CD4-positive, alpha-beta T cell (primary cell): ENCODE measurements around the gene UBXN2A. TPM values are rescaled to one million over a fixed set of nuclear protein-coding genes. Genes with fewer than 3 reads are reported as not detected.
A peak's percentile ranks its signal among the peaks of the same experiment; 100 is the strongest.

ENCODE experiments used
- ATAC-seq: fragments of 200-7000 bp; cut with Tn5 transposase; one replicate; pipeline ENCODE4 v1.10.0; 2022; ENCODE audit warnings: mild to moderate bottlenecking; ENCODE audit not compliant: poor library complexity
- CTCF ChIA-PET: fragments of 350-600 bp; sonication (Branson Sonifier 250); formaldehyde crosslinking; loops from one replicate; lab custom pipeline; 2021; ENCODE audit warnings: antibody characterized with exemption, inconsistent platforms; lab: Charles Lee
- POLR2A ChIA-PET: fragments of 350-600 bp; sonication (Branson Sonifier 250); formaldehyde crosslinking; loops from one replicate; lab custom pipeline; 2021; ENCODE audit warnings: antibody characterized with exemption, inconsistent platforms; lab: Charles Lee
- DNase-seq, 14 experiments: peaks; one replicate each; pipeline ENCODE4 v3.0.0-alpha.2; 2013 to 2020; ENCODE audit warnings: mixed read lengths in 2 of 14
- H3K27ac ChIP-seq, 2 donors: one replicate each; pipeline versions ENCODE4 v1.5.1 to v1.7.0; 2013; ENCODE audit warnings: low read length in 2 of 2, low read depth in 1 of 2, mild to moderate bottlenecking in 1 of 2
- H3K27me3 ChIP-seq, 2 experiments: 1 replicate in 1 of 2; 2 replicates in 1 of 2; pipeline versions ENCODE4 v1.6.1 to v1.7.0; 2013; ENCODE audit warnings: low read length in 2 of 2, control low read depth in 1 of 2, mild to moderate bottlenecking in 1 of 2, moderate library complexity in 1 of 2; ENCODE audit not compliant: insufficient read depth in 2 of 2, control insufficient read depth in 1 of 2
- H3K36me3 ChIP-seq: one replicate; pipeline ENCODE4 v1.6.1; 2013; ENCODE audit warnings: low read length, control low read depth; ENCODE audit not compliant: insufficient read depth
- H3K4me1 ChIP-seq: one replicate; pipeline ENCODE4 v1.6.1; 2013; ENCODE audit warnings: low read length, control low read depth; ENCODE audit not compliant: insufficient read depth
- H3K4me3 ChIP-seq: one replicate; pipeline ENCODE4 v1.5.1; 2013; ENCODE audit warnings: mild to moderate bottlenecking, low read length, moderate library complexity
- H3K9me3 ChIP-seq, 2 experiments: 1 replicate in 1 of 2; 2 replicates in 1 of 2; pipeline versions ENCODE4 v1.6.1 to v1.7.0; 2013; ENCODE audit warnings: low read length in 2 of 2, mild to moderate bottlenecking in 2 of 2, control low read depth in 1 of 2, moderate library complexity in 1 of 2; ENCODE audit not compliant: control insufficient read depth in 1 of 2, insufficient read depth in 1 of 2
- H3K27ac Mint-ChIP-seq: one replicate; pipeline ENCODE4 v1.8.0; 2020; ENCODE audit warnings: mixed read lengths
- H3K27me3 Mint-ChIP-seq: one replicate; pipeline ENCODE4 v1.8.0; 2021; ENCODE audit warnings: mixed read lengths
- H3K36me3 Mint-ChIP-seq: one replicate; pipeline ENCODE4 v1.8.0; 2021; ENCODE audit warnings: low read depth, mixed read lengths
- H3K4me1 Mint-ChIP-seq: one replicate; pipeline ENCODE4 v1.8.0; 2021; ENCODE audit warnings: low read depth, mixed read lengths
- H3K4me3 Mint-ChIP-seq: one replicate; pipeline ENCODE4 v1.8.0; 2020; ENCODE audit warnings: mild to moderate bottlenecking, mixed read lengths
- H3K9me3 Mint-ChIP-seq: one replicate; pipeline ENCODE4 v1.8.0; 2020; ENCODE audit warnings: mixed read lengths
- CTCF ChIP-seq: fragments of 200-600 bp; IDR thresholded peaks from one replicate; pipeline ENCODE4 v1.8.0; 2022; ENCODE audit warnings: antibody characterized with exemption, mild to moderate bottlenecking
- intact Hi-C, 2 experiments: fragments of 100-400 bp; cut with DNase I in 1 of 2; cut with micrococcal nuclease in 1 of 2; formaldehyde crosslinking; loops; one replicate each; pipeline versions ENCODE4 v1.15.1 to v1.9.0; 2023 to 2025; cut with DNase I, micrococcal nuclease
- total RNA-seq, 174 experiments: library from RNA in 2 of 174; stranded (reverse) in 2 of 174; gene quantifications; one replicate each; pipeline ENCODE4 v1.2.3 and lab custom pipeline; 2021 to 2026

The UBXN2A gene
- total RNA-seq, 2 experiments from 2014 or later = 12.9 to 16.7 TPM

- Histone ChIP-seq H3K36me3 (no peaks in the 10 kb centered on the region), H3K4me3 (no peak overlapping the region), H3K9me3 (no peaks in the 10 kb centered on the region), H3K27me3 (no peaks in the 10 kb centered on the region), H3K4me1 (peaks cover 28% of the 10 kb centered on the region), H3K27ac (no peak overlapping the region)
- Mint-ChIP-seq H3K9me3 (no peaks in the 10 kb centered on the region), H3K4me1 (peaks cover 73% of the 10 kb centered on the region), H3K4me3 (peak overlapping the region; percentile 98), H3K27me3 (no peaks in the 10 kb centered on the region), H3K27ac (peak overlapping the region; percentile 98), H3K36me3 (peaks cover 17% of the 10 kb centered on the region)
- ATAC-seq (no peak), DNase-seq (no peak)
- intact Hi-C loops = loop anchor here (5.0 to 10.0 kb wide), 4 partner anchors 32 to 868 kb away; partner anchors contain the start of genes CENPO (in 1 of the 2), FKBP1B (in 1 of the 2), PTRHD1 (in 1 of the 2) and WDCP (in 1 of the 2)
- POLR2A ChIA-PET = interaction anchor here (0.6 to 5.6 kb wide), 12 partner anchors 10 to 436 kb away, joined by 3 to 132 read pairs (median 4); partner anchors contain the start of genes FKBP1B, ITSN2, SF3B6 and WDCP
- TF ChIP-seq CTCF = no peak
- CTCF ChIA-PET = interaction anchor here (5.9 kb wide), 1 partner anchor 159 kb away, joined by 51 read pairs; the partner anchor contains the start of gene TP53I3
Observed at GRCh38 chr2:23924589-23925359, 15.5 kb upstream of the UBXN2A start.

GRCh38 chr2:23925702-23926289 is 14.5 kb upstream of the UBXN2A start:
- DNase-seq (peak; percentile 35 to 86 (median 49)), ATAC-seq (peak; percentile 50)
- Mint-ChIP-seq H3K4me1 (peaks cover 63% of the 10 kb centered on the region), H3K9me3 (no peaks in the 10 kb centered on the region), H3K4me3 (peak overlapping the region; percentile 98), H3K27me3 (no peaks in the 10 kb centered on the region), H3K36me3 (peaks cover 17% of the 10 kb centered on the region), H3K27ac (peak overlapping the region; percentile 98)
- H3K4me1 ChIP-seq = peaks cover 28% of the 10 kb centered on the region
- intact Hi-C loops = loop anchor here (2.0 to 10.0 kb wide), 6 partner anchors 33 to 867 kb away; partner anchors contain the start of genes TP53I3 (in 2 of the 2), CENPO (in 1 of the 2), FKBP1B (in 1 of the 2) and PTRHD1 (in 1 of the 2)
- no peaks in the 10 kb centered on the region for H3K27me3 ChIP-seq
- no peaks in the 10 kb centered on the region for H3K9me3 ChIP-seq
- H3K36me3 ChIP-seq = no peaks in the 10 kb centered on the region
- CTCF ChIA-PET = interaction anchor here (0.7 to 5.9 kb wide), 3 partner anchors 16 to 158 kb away, joined by 3 to 51 read pairs (median 23); partner anchors contain the start of genes SF3B6 and TP53I3
- peak overlapping the region; percentile 98 to 99 for H3K27ac ChIP-seq
- peak overlapping the region; percentile 91 for H3K4me3 ChIP-seq
- POLR2A ChIA-PET = interaction anchor here (0.6 to 5.6 kb wide), 26 partner anchors 10 to 435 kb away, joined by 3 to 132 read pairs (median 5); partner anchors contain the start of genes FKBP1B, ITSN2, SF3B6 and UBXN2A
- no peak for TF ChIP-seq CTCF

- peaks cover 17% of the 10 kb centered on the region for H3K36me3 Mint-ChIP-seq
- intact Hi-C loops = loop anchor here (2.0 to 10.0 kb wide), 6 partner anchors 34 to 866 kb away; partner anchors contain the start of genes TP53I3 (in 2 of the 2), CENPO (in 1 of the 2), FKBP1B (in 1 of the 2) and PTRHD1 (in 1 of the 2)
- no peak for TF ChIP-seq CTCF
- peak overlapping the region; percentile 98 for H3K4me3 Mint-ChIP-seq
- no peaks in the 10 kb centered on the region for H3K9me3 ChIP-seq
- ChIA-PET CTCF (interaction anchor here (0.5 to 5.9 kb wide), 22 partner anchors 8 to 866 kb away, joined by 3 to 51 read pairs (median 8); partner anchors contain the start of genes CENPO, PTRHD1, SF3B6 and TP53I3), POLR2A (interaction anchor here (0.7 to 5.6 kb wide), 38 partner anchors 9 to 1347 kb away, joined by 3 to 132 read pairs (median 6); partner anchors contain the start of genes CENPO, FKBP1B, ITSN2 and PTRHD1)
- H3K36me3 ChIP-seq = no peaks in the 10 kb centered on the region
- H3K4me3 ChIP-seq = peak overlapping the region; percentile 91
- peak overlapping the region; percentile 98 to 99 for H3K27ac ChIP-seq
- H3K27me3 Mint-ChIP-seq = no peaks in the 10 kb centered on the region
- no peaks in the 10 kb centered on the region for H3K9me3 Mint-ChIP-seq
- H3K4me1 Mint-ChIP-seq = peaks cover 61% of the 10 kb centered on the region
- no peaks in the 10 kb centered on the region for H3K27me3 ChIP-seq
- ATAC-seq (peak; percentile 2), DNase-seq (peak in 9 of 14 experiments; percentile 8 to 43 (median 12))
- H3K4me1 ChIP-seq = peaks cover 28% of the 10 kb centered on the region
- peak overlapping the region; percentile 98 for H3K27ac Mint-ChIP-seq
Observed at GRCh38 chr2:23926290-23926749, 13.9 kb upstream of the UBXN2A start.
